Stimulated activated CD4-positive, alpha-beta T cell treated with anti-CD3 and anti-CD28 coated beads, Interleukin-2, amount 100 ng/mL, for 4 hours (primary cell): ENCODE results near the gene HSH2D.

Experiments used
- DNase-seq: peaks from one replicate; pipeline ENCODE4 v3.0.0-alpha.2; 2020; ENCODE audit warnings: low read depth

The HSH2D gene

GRCh38 chr19:16121141-16121540 is 22.3 kb upstream of the HSH2D start:
- DNase-seq, result no peak

- no peak for DNase-seq
These were observed 21.5 kb upstream of the HSH2D start for GRCh38 chr19:16121967-16122366.

GRCh38 chr19:16124953-16125352 is 18.5 kb upstream of the HSH2D start:
- no peak for DNase-seq

GRCh38 chr19:16125737-16126495 is 17.6 kb upstream of the HSH2D start:
- no peak for DNase-seq

- DNase-seq, result no peak
These were observed 16.4 kb upstream of the HSH2D start for GRCh38 chr19:16127080-16127479.

GRCh38 chr19:16127776-16128371 is 15.6 kb upstream of the HSH2D start:
- DNase-seq, result no peak

- no peak for DNase-seq
These were observed 11.8 kb upstream of the HSH2D start for GRCh38 chr19:16131648-16132047.

- DNase-seq, result no peak
These were observed 9.7 kb upstream of the HSH2D start for GRCh38 chr19:16133818-16134217.

GRCh38 chr19:16134510-16134909 is 9.0 kb upstream of the HSH2D start:
- DNase-seq, result no peak

GRCh38 chr19:16135430-16136127 is 7.9 kb upstream of the HSH2D start:
- DNase-seq, result no peak

GRCh38 chr19:16136185-16136999 is 7.1 kb upstream of the HSH2D start:
- no peak for DNase-seq

GRCh38 chr19:16139752-16140151 is 3.7 kb upstream of the HSH2D start:
- no peak for DNase-seq

GRCh38 chr19:16141043-16141442 is 2.4 kb upstream of the HSH2D start:
- DNase-seq, result no peak

- no peak for DNase-seq
These were observed 1.4 kb upstream of the HSH2D start for GRCh38 chr19:16142032-16142580.

- no peak for DNase-seq
These were observed 714 bp downstream of the HSH2D start for GRCh38 chr19:16144216-16144581.

- DNase-seq, result no peak
These were observed 2.6 kb downstream of the HSH2D start for GRCh38 chr19:16146112-16146511.

GRCh38 chr19:16148443-16149229 is 5.2 kb downstream of the HSH2D start:
- no peak for DNase-seq

- no peak for DNase-seq
These were observed 10.3 kb downstream of the HSH2D start for GRCh38 chr19:16153582-16154336.

- no peak for DNase-seq
These were observed 11.1 kb downstream of the HSH2D start for GRCh38 chr19:16154557-16154956.

GRCh38 chr19:16155128-16155527 is 11.6 kb downstream of the HSH2D start:
- DNase-seq, result no peak

GRCh38 chr19:16156904-16157303 is 13.4 kb downstream of the HSH2D start:
- no peak for DNase-seq
